HepG2 (cell line): Measurements from ENCODE around the gene ZNF277. TPM values are rescaled to one million over a fixed set of nuclear protein-coding genes. Genes with fewer than 3 reads are reported as not detected.

Experiments used
- ASH2L ChIP-seq: fragments of 300-600, 200-600 bp; sonication (generic); IDR thresholded peaks from 2 replicates; pipeline ENCODE4 v1.7.0; 2017; ENCODE audit warnings: low read depth, mild to moderate bottlenecking, moderate library complexity, mixed read lengths, low read length; ENCODE audit not compliant: insufficient read length
- BCL6 ChIP-seq: IDR thresholded peaks from 2 replicates; pipeline ENCODE4 v1.6.1; 2016; ENCODE audit warnings: missing genetic modification reagents, missing compliant biosample characterization
- FOSL1 ChIP-seq: sonication (generic); formaldehyde crosslinking; IDR thresholded peaks from 2 replicates; pipeline ENCODE4 v1.9.0; 2021; ENCODE audit warnings: missing genetic modification reagents, borderline replicate concordance
- GATAD1 ChIP-seq: IDR thresholded peaks from 2 replicates; pipeline ENCODE4 v1.6.1; 2016; ENCODE audit warnings: missing genetic modification reagents, missing compliant biosample characterization
- NFIB ChIP-seq: sonication (generic); formaldehyde crosslinking; IDR thresholded peaks from 2 replicates; pipeline ENCODE4 v1.9.0; 2021; ENCODE audit warnings: missing genetic modification reagents, mild to moderate bottlenecking, borderline replicate concordance
- PLRG1 ChIP-seq: fragments of 450-650 bp; conservative IDR thresholded peaks from 2 replicates; pipeline ENCODE4 v1.6.1; 2016
- RBAK ChIP-seq: sonication (generic); formaldehyde crosslinking; IDR thresholded peaks from 2 replicates; pipeline ENCODE4 v1.5.1; 2020; ENCODE audit warnings: mild to moderate bottlenecking, missing genetic modification reagents
- TGIF2 ChIP-seq: IDR thresholded peaks from 2 replicates; pipeline ENCODE4 v1.6.1; 2016; ENCODE audit warnings: control low read depth, missing compliant biosample characterization
- ZNF224 ChIP-seq: sonication (generic); formaldehyde crosslinking; IDR thresholded peaks from 2 replicates; pipeline ENCODE4 v1.5.0; 2020; ENCODE audit warnings: mild to moderate bottlenecking, missing genetic modification reagents
- ZNF24 ChIP-seq: fragments of 450-650 bp; IDR thresholded peaks from 2 replicates; pipeline ENCODE4 v1.6.1; 2017; ENCODE audit warnings: antibody characterized with exemption, mild to moderate bottlenecking
- ZNF274 ChIP-seq: sonication (generic); formaldehyde crosslinking; IDR thresholded peaks from 2 replicates; pipeline ENCODE4 v1.5.1; 2020; ENCODE audit warnings: mild to moderate bottlenecking, missing genetic modification reagents
- polyA plus RNA-seq, 8 experiments: library from polyadenylated mRNA; depleted of rRNA in 3 of 8; stranded (reverse) in 7 of 8; unstranded in 1 of 8; fragments of >200 nt; fragmentation: Illumina TruSeq in 4 of 8; extraction: Trizol in 4 of 8; gene quantifications; 2 replicates each; pipeline versions ENCODE4 v1.2.1 to v1.2.3, GENCODE V29; 2011 to 2016; ENCODE audit warnings: low read depth in 4 of 8, missing spikeins in 1 of 8, mixed read lengths in 1 of 8; ENCODE audit not compliant: insufficient read depth in 1 of 8
- total RNA-seq, 5 experiments: library from RNA; depleted of rRNA; stranded (reverse); fragments of >200 nt; fragmentation: Illumina TruSeq; extraction: Trizol; gene quantifications; 2 replicates each; pipeline ENCODE4 v1.2.3, GENCODE V29; 2016; ENCODE audit warnings: low read depth in 1 of 5
- TF ChIP-seq, protein P1 (sequence below): sonication (generic); formaldehyde crosslinking; IDR thresholded peaks from 2 replicates; pipeline ENCODE4 v1.5.0; 2020; ENCODE audit warnings: mild to moderate bottlenecking, missing genetic modification reagents, borderline replicate concordance
- TF ChIP-seq, protein P2 (sequence below): sonication (generic); formaldehyde crosslinking; IDR thresholded peaks from 2 replicates; pipeline ENCODE4 v1.4.0; 2020; ENCODE audit warnings: missing genetic modification reagents
- TF ChIP-seq, protein P3 (sequence below): sonication (generic); formaldehyde crosslinking; IDR thresholded peaks from 2 replicates; pipeline ENCODE4 v1.4.0; 2020; ENCODE audit warnings: missing genetic modification reagents, borderline replicate concordance
- TF ChIP-seq, protein P4 (sequence below): sonication (generic); formaldehyde crosslinking; IDR thresholded peaks from 2 replicates; pipeline ENCODE4 v1.5.1; 2020; ENCODE audit warnings: missing genetic modification reagents, mild to moderate bottlenecking, borderline replicate concordance
- TF ChIP-seq, protein P5 (sequence below): sonication (generic); formaldehyde crosslinking; IDR thresholded peaks from 2 replicates; pipeline ENCODE4 v1.4.0; 2020; ENCODE audit warnings: missing genetic modification reagents
- TF ChIP-seq, protein P6 (sequence below): sonication (generic); formaldehyde crosslinking; IDR thresholded peaks from 2 replicates; pipeline ENCODE4 v1.8.0; 2022; ENCODE audit warnings: missing genetic modification reagents, mild to moderate bottlenecking, moderate library complexity, borderline replicate concordance

The ZNF277 gene
- total and polyA plus RNA-seq, 2 of the 13 experiments (the other 11 are each of a cell fraction or from before 2014, with no cell fraction given): 29.1 to 30.1 TPM

DNA sequence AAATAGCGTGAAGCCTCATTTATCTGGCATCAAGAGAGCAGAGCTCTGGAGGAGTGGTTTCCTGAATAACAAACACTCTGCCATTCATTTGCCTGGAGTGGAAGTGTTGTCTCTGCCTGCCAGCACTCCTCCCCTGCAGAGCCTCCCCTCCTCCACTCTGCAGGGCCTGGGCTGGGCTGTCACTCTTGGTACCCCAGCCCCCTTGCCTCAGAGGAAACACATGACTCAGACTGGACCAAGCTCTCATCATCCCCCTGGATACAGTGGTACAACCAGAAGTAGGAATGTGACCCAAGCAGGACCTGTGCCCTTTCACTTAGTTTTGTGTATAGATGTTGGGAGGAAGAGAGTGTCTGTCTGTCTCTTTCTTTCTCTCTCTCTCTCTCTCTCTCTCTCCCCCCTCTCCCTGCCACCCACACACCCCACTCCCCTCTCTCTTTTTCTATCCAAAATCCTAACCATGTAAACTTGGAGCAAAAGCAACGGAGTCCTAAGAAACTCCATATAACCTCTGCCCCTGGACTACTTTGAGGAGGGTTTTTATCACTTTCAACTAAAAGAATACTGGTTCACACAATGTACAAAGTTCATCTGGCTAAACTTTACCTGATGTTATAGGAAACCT, 44.2 kb upstream of the ZNF277 start (continued):
- TF ChIP-seq TGIF2 (no peak), FOSL1 (CRISPR knock-in tag) (no peak), ASH2L (peak; percentile 68), GATAD1 (CRISPR knock-in tag) (peak; percentile 24; the same call in 1 of the 2 replicates), PLRG1 (no peak), BCL6 (CRISPR knock-in tag) (peak; percentile 47), ZNF274 (CRISPR knock-in tag) (no peak), ZNF24 (no peak), NFIB (no peak), ZNF224 (no peak), RBAK (CRISPR knock-in tag) (no peak)
- TF ChIP-seq, protein P1, sequence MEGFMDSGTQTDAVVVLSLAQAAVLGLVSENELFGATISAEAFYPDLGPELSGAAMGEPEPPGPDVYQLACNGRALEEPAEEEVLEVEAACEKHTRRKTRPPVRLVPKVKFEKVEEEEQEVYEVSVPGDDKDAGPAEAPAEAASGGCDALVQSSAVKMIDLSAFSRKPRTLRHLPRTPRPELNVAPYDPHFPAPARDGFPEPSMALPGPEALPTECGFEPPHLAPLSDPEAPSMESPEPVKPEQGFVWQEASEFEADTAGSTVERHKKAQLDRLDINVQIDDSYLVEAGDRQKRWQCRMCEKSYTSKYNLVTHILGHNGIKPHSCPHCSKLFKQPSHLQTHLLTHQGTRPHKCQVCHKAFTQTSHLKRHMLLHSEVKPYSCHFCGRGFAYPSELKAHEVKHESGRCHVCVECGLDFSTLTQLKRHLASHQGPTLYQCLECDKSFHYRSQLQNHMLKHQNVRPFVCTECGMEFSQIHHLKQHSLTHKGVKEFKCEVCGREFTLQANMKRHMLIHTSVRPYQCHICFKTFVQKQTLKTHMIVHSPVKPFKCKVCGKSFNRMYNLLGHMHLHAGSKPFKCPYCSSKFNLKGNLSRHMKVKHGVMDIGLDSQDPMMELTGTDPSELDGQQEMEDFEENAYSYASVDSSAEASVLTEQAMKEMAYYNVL (CRISPR knock-in tag): peak; percentile 71; the same call in 1 of the 2 replicates
- TF ChIP-seq, protein P2, sequence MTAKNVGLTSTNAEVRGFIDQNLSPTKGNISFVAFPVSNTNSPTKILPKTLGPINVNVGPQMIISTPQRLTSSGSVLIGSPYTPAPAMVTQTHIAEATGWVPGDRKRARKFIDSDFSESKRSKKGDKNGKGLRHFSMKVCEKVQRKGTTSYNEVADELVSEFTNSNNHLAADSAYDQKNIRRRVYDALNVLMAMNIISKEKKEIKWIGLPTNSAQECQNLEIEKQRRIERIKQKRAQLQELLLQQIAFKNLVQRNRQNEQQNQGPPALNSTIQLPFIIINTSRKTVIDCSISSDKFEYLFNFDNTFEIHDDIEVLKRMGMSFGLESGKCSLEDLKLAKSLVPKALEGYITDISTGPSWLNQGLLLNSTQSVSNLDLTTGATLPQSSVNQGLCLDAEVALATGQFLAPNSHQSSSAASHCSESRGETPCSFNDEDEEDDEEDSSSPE (CRISPR knock-in tag): no peak
- TF ChIP-seq, protein P3, sequence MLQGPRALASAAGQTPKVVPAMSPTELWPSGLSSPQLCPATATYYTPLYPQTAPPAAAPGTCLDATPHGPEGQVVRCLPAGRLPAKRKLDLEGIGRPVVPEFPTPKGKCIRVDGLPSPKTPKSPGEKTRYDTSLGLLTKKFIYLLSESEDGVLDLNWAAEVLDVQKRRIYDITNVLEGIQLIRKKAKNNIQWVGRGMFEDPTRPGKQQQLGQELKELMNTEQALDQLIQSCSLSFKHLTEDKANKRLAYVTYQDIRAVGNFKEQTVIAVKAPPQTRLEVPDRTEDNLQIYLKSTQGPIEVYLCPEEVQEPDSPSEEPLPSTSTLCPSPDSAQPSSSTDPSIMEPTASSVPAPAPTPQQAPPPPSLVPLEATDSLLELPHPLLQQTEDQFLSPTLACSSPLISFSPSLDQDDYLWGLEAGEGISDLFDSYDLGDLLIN: no peak
- TF ChIP-seq, protein P4, sequence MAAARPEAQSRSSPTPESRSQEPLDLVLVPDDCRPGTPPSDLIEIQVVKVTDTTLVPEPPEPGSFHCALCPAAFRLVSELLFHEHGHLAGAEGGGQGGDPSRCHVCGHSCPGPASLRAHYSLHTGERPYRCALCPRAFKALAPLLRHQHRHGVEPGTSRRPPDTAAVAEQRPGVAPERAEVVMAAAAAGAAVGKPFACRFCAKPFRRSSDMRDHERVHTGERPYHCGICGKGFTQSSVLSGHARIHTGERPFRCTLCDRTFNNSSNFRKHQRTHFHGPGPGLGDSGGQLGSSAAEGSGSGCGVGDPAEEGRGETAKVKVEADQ: no peak
- TF ChIP-seq, protein P5, sequence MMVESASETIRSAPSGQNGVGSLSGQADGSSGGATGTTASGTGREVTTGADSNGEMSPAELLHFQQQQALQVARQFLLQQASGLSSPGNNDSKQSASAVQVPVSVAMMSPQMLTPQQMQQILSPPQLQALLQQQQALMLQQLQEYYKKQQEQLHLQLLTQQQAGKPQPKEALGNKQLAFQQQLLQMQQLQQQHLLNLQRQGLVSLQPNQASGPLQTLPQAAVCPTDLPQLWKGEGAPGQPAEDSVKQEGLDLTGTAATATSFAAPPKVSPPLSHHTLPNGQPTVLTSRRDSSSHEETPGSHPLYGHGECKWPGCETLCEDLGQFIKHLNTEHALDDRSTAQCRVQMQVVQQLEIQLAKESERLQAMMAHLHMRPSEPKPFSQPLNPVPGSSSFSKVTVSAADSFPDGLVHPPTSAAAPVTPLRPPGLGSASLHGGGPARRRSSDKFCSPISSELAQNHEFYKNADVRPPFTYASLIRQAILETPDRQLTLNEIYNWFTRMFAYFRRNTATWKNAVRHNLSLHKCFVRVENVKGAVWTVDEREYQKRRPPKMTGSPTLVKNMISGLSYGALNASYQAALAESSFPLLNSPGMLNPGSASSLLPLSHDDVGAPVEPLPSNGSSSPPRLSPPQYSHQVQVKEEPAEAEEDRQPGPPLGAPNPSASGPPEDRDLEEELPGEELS (CRISPR knock-in tag): peak; percentile 70; the same call in 1 of the 2 replicates
- TF ChIP-seq, protein P6, sequence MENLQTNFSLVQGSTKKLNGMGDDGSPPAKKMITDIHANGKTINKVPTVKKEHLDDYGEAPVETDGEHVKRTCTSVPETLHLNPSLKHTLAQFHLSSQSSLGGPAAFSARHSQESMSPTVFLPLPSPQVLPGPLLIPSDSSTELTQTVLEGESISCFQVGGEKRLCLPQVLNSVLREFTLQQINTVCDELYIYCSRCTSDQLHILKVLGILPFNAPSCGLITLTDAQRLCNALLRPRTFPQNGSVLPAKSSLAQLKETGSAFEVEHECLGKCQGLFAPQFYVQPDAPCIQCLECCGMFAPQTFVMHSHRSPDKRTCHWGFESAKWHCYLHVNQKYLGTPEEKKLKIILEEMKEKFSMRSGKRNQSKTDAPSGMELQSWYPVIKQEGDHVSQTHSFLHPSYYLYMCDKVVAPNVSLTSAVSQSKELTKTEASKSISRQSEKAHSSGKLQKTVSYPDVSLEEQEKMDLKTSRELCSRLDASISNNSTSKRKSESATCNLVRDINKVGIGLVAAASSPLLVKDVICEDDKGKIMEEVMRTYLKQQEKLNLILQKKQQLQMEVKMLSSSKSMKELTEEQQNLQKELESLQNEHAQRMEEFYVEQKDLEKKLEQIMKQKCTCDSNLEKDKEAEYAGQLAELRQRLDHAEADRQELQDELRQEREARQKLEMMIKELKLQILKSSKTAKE (CRISPR knock-in tag): peak; percentile 78
